ENCODE results near the gene HMCN2. TPM values are rescaled to one million over a fixed set of nuclear protein-coding genes. Genes with fewer than 3 reads are reported as not detected.

Gene HMCN2
- total RNA-seq, 4 donors from 2014 or later, result 1.3 to 6.3 (median 3.5) TPM

- no peaks in the 10 kb centered on the region for H3K27me3 ChIP-seq
- no peak for DNase-seq (ENCODE audit: low spot score in 2 of 2)
- no peaks in the 10 kb centered on the region for H3K9me3 ChIP-seq
- H3K36me3 ChIP-seq, result peaks cover 20% of the 10 kb centered on the region
- H3K4me1 ChIP-seq, result peaks cover 17% of the 10 kb centered on the region
- no peak overlapping the region for H3K4me3 ChIP-seq
- WGBS, result 82% methylated on average over 27 of the region's 27 CpGs
- H3K27ac ChIP-seq, result no peak overlapping the region
- TF ChIP-seq EP300 (IDR thresholded peaks at IDR 0.05) (no peak), CTCF (IDR thresholded peaks at IDR 0.05) (no peak), POLR2AphosphoS5 (IDR thresholded peaks at IDR 0.05) (no peak), POLR2A (IDR thresholded peaks at IDR 0.05) (no peak)
These were observed 32.5 kb upstream of the HMCN2 start for GRCh38 chr9:130232899-130233586.

GRCh38 chr9:130233587-130233945, 32.0 kb upstream of the HMCN2 start:
- TF ChIP-seq CTCF (IDR thresholded peaks at IDR 0.05), result no peak
- no peak for TF ChIP-seq POLR2AphosphoS5 (IDR thresholded peaks at IDR 0.05)
- TF ChIP-seq EP300 (IDR thresholded peaks at IDR 0.05), result no peak
- H3K4me3 ChIP-seq, result no peak overlapping the region
- H3K36me3 ChIP-seq, result peaks cover 20% of the 10 kb centered on the region
- WGBS, result 88% methylated on average over 8 of the region's 8 CpGs
- H3K27ac ChIP-seq, result no peak overlapping the region
- no peak for DNase-seq (ENCODE audit: low spot score in 2 of 2)
- H3K27me3 ChIP-seq, result no peaks in the 10 kb centered on the region
- peaks cover 17% of the 10 kb centered on the region for H3K4me1 ChIP-seq
- no peaks in the 10 kb centered on the region for H3K9me3 ChIP-seq

- Histone ChIP-seq H3K4me1 (peaks cover 17% of the 10 kb centered on the region), H3K27me3 (no peaks in the 10 kb centered on the region), H3K36me3 (peaks cover 20% of the 10 kb centered on the region), H3K9me3 (no peaks in the 10 kb centered on the region), H3K4me3 (no peak overlapping the region), H3K27ac (no peak overlapping the region)
- TF ChIP-seq POLR2AphosphoS5 (IDR thresholded peaks at IDR 0.05) (no peak), CTCF (IDR thresholded peaks at IDR 0.05) (no peak), EP300 (IDR thresholded peaks at IDR 0.05) (no peak), POLR2A (IDR thresholded peaks at IDR 0.05) (no peak)
- DNase-seq (ENCODE audit: low spot score in 2 of 2), result no peak
- WGBS, result 92% methylated on average over 22 of the region's 26 CpGs
These were observed 31.0 kb upstream of the HMCN2 start for GRCh38 chr9:130234340-130235260.

- WGBS, result 46% methylated on average over 25 of the region's 45 CpGs
- TF ChIP-seq EP300 (IDR thresholded peaks at IDR 0.05), result no peak
- TF ChIP-seq POLR2A (IDR thresholded peaks at IDR 0.05), result no peak
- TF ChIP-seq POLR2AphosphoS5 (IDR thresholded peaks at IDR 0.05), result no peak
- peak; percentile 97 to 98 for TF ChIP-seq CTCF (IDR thresholded peaks at IDR 0.05)
- no peak overlapping the region for H3K27ac ChIP-seq
These were observed 29.8 kb upstream of the HMCN2 start for GRCh38 chr9:130235558-130236435.

More at GRCh38 chr9:130235558-130236435, 29.8 kb upstream of the HMCN2 start:
- Histone ChIP-seq H3K4me1 (peaks cover 19% of the 10 kb centered on the region), H3K27me3 (no peaks in the 10 kb centered on the region), H3K36me3 (peaks cover 20% of the 10 kb centered on the region), H3K9me3 (no peaks in the 10 kb centered on the region), H3K4me3 (peak overlapping the region; percentile 12)
- DNase-seq (ENCODE audit: low spot score in 2 of 2), result no peak

All from suprapubic skin (tissue), 4 donors.